DOHH2 (cell line): ENCODE measurements around the gene NELFCD.

ENCODE experiments used
- H3F3A ChIP-seq: fragments of 200-600 bp; sonication (generic), shearing (Covaris generic); 2 replicates; pipeline ENCODE4 v1.6.0; 2016; ENCODE audit warnings: antibody characterized with exemption, mild to moderate bottlenecking; ENCODE audit not compliant: control insufficient read depth, insufficient read depth
- H3K27ac ChIP-seq: fragments of 200-600 bp; sonication (generic); 2 replicates; pipeline ENCODE4 v1.5.1; 2014; ENCODE audit warnings: low read depth, mild to moderate bottlenecking, low read length, moderate library complexity
- H3K27me3 ChIP-seq: fragments of 200-600 bp; sonication (generic); 2 replicates; pipeline ENCODE4 v1.6.1; 2014; ENCODE audit warnings: mild to moderate bottlenecking, low read length, mixed read lengths; ENCODE audit not compliant: control insufficient read depth
- H3K36me3 ChIP-seq: fragments of 200-600 bp; sonication (generic); 2 replicates; pipeline ENCODE4 v1.6.1; 2014; ENCODE audit warnings: mild to moderate bottlenecking, low read length, moderate library complexity, mixed read lengths; ENCODE audit not compliant: control insufficient read depth
- H3K4me1 ChIP-seq: fragments of 200-600 bp; sonication (generic); 2 replicates; pipeline ENCODE4 v1.6.1; 2014; ENCODE audit warnings: mild to moderate bottlenecking, low read length, mixed read lengths; ENCODE audit not compliant: control insufficient read depth
- H3K4me2 ChIP-seq: fragments of 200-600 bp; sonication (generic); 2 replicates; pipeline ENCODE4 v1.6.0; 2014; ENCODE audit warnings: mild to moderate bottlenecking, low read length, moderate library complexity
- H3K4me3 ChIP-seq: fragments of 200-600 bp; sonication (generic); 2 replicates; pipeline ENCODE4 v1.5.1; 2014; ENCODE audit warnings: mild to moderate bottlenecking, low read length, mixed read lengths
- H3K79me2 ChIP-seq: fragments of 200-600 bp; sonication (generic); 2 replicates; pipeline ENCODE4 v1.6.1; 2014; ENCODE audit warnings: mild to moderate bottlenecking, low read length, mixed read lengths; ENCODE audit not compliant: control insufficient read depth
- H3K9me2 ChIP-seq: fragments of 200-600 bp; sonication (generic); replicated peaks from 2 replicates; pipeline ENCODE4 v1.6.1; 2014; ENCODE audit warnings: mild to moderate bottlenecking, low read length, mixed read lengths; ENCODE audit not compliant: control insufficient read depth
- H3K9me3 ChIP-seq: fragments of 200-600 bp; sonication (generic); 2 replicates; pipeline ENCODE4 v1.6.1; 2014; ENCODE audit warnings: antibody characterized with exemption, low read length, mixed read lengths; ENCODE audit not compliant: control insufficient read depth, insufficient read depth
- H4K20me1 ChIP-seq: fragments of 200-600 bp; sonication (generic); 2 replicates; pipeline ENCODE4 v1.6.0; 2014; ENCODE audit warnings: low read depth, mild to moderate bottlenecking, antibody characterized with exemption, low read length, moderate library complexity; ENCODE audit not compliant: control insufficient read depth, insufficient read depth
- EZH2phosphoT487 ChIP-seq: fragments of 200-600 bp; sonication (generic); IDR thresholded peaks from 2 replicates; pipeline ENCODE4 v1.6.1; 2017; ENCODE audit warnings: borderline replicate concordance, mild to moderate bottlenecking, antibody characterized with exemption, low read length, moderate library complexity, mixed read lengths
- TF ChIP-seq, protein P1 (sequence below): fragments of 200-600 bp; sonication (generic); IDR thresholded peaks from one replicate; pipeline ENCODE4 v1.5.1; 2014; ENCODE audit warnings: antibody characterized with exemption, mild to moderate bottlenecking, low read depth, low read length; ENCODE audit not compliant: poor library complexity, severe bottlenecking

Gene NELFCD

GRCh38 chr20:58998656-58999055 is 17.6 kb downstream of the NELFCD start:
- Histone ChIP-seq H3K79me2 (peaks cover 37% of the 10 kb centered on the region), H3K9me2 (no peaks in the 10 kb centered on the region)
- TF ChIP-seq EZH2phosphoT487, result no peak
- TF ChIP-seq, protein P1, sequence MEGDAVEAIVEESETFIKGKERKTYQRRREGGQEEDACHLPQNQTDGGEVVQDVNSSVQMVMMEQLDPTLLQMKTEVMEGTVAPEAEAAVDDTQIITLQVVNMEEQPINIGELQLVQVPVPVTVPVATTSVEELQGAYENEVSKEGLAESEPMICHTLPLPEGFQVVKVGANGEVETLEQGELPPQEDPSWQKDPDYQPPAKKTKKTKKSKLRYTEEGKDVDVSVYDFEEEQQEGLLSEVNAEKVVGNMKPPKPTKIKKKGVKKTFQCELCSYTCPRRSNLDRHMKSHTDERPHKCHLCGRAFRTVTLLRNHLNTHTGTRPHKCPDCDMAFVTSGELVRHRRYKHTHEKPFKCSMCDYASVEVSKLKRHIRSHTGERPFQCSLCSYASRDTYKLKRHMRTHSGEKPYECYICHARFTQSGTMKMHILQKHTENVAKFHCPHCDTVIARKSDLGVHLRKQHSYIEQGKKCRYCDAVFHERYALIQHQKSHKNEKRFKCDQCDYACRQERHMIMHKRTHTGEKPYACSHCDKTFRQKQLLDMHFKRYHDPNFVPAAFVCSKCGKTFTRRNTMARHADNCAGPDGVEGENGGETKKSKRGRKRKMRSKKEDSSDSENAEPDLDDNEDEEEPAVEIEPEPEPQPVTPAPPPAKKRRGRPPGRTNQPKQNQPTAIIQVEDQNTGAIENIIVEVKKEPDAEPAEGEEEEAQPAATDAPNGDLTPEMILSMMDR, result no peak

DNA sequence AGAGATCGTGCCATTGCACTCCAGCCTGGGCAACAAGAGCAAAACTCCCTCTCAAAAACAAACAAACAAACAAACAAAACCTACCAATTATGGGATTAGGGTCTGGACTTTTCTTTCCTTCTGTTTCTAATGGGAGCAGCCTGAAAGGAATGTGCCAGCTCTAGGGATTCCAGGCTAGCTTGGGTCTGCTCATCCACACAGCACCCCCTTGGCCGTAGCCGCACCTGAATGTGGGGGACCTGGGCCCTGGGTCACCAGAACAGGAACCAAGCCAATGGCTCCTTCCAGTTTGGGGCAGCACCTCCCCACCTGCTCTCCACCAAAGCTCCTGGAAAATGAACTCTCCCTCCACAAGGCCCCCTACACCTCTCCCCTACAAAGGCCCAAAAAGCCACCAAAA is 19.3 kb downstream of the NELFCD start:
- no peak overlapping the region for H3K4me2 ChIP-seq
- peaks cover 81% of the 10 kb centered on the region for H3K36me3 ChIP-seq
- TF ChIP-seq EZH2phosphoT487, result no peak
- TF ChIP-seq, protein P1, result no peak
- no peak overlapping the region for H3K4me3 ChIP-seq
- no peaks in the 10 kb centered on the region for H3K27me3 ChIP-seq
- H3K9me2 ChIP-seq, result no peaks in the 10 kb centered on the region
- H3F3A ChIP-seq, result peaks cover 18% of the 10 kb centered on the region
- H4K20me1 ChIP-seq, result peaks cover 16% of the 10 kb centered on the region
- no peak overlapping the region for H3K27ac ChIP-seq
- H3K9me3 ChIP-seq, result no peaks in the 10 kb centered on the region
- H3K79me2 ChIP-seq, result peaks cover 50% of the 10 kb centered on the region
- H3K4me1 ChIP-seq, result peaks cover 24% of the 10 kb centered on the region

More at GRCh38 chr20:58998656-58999055, 17.6 kb downstream of the NELFCD start:
- no peak overlapping the region for H3K4me3 ChIP-seq
- H4K20me1 ChIP-seq, result peaks cover 9% of the 10 kb centered on the region
- no peaks in the 10 kb centered on the region for H3K27me3 ChIP-seq
- H3K9me3 ChIP-seq, result no peaks in the 10 kb centered on the region
- H3K4me2 ChIP-seq, result no peak overlapping the region
- H3K27ac ChIP-seq, result no peak overlapping the region
- peaks cover 21% of the 10 kb centered on the region for H3F3A ChIP-seq
- peaks cover 18% of the 10 kb centered on the region for H3K4me1 ChIP-seq
- H3K36me3 ChIP-seq, result peaks cover 90% of the 10 kb centered on the region

DNA sequence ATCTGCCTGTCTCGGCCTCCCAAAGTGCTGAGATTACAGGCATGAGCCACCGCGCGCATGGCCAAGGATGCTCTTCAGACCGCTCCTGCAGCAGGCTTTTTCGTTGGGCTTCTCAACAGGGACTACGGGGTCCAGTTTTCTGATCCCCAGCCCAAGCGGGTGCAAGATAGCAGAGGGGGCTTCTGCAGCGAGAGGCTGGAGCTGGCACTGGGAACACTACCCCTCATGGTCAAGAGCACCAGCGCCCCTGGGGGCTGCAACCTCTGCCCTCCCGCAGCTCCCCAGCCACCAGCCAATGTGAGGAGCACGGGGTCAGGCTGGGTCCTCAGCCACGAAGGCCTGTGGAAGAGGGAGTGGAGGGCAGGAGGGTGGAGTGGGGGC is 20.0 kb downstream of the NELFCD start:
- Histone ChIP-seq H3K4me3 (no peak overlapping the region), H3K79me2 (peaks cover 56% of the 10 kb centered on the region), H3F3A (peaks cover 21% of the 10 kb centered on the region), H3K27me3 (no peaks in the 10 kb centered on the region), H3K9me2 (no peaks in the 10 kb centered on the region), H3K36me3 (peaks cover 81% of the 10 kb centered on the region), H3K27ac (no peak overlapping the region), H3K4me1 (peaks cover 31% of the 10 kb centered on the region), H4K20me1 (peaks cover 16% of the 10 kb centered on the region; the same call in 1 of the 2 replicates), H3K4me2 (no peak overlapping the region), H3K9me3 (no peaks in the 10 kb centered on the region)
- TF ChIP-seq, protein P1, result no peak
- TF ChIP-seq EZH2phosphoT487, result no peak
